Right ventricle myocardium inferior (tissue), 1 donor: ENCODE results near the gene TRAPPC10. TPM values are rescaled to one million over a fixed set of nuclear protein-coding genes. Genes with fewer than 3 reads are reported as not detected.
"Not testable (repeated sequence)": the region's sequence is repeated elsewhere in the genome, so short reads cannot be mapped to it uniquely, and the experiment has no call there.

Experiments
- ATAC-seq: fragments of 200-7000 bp; cut with Tn5 transposase; one replicate; pipeline ENCODE4 v1.9.1; 2020; ENCODE audit warnings: mild to moderate bottlenecking, moderate library complexity
- DNase-seq: peaks from one replicate; pipeline ENCODE4 v3.0.0; 2021; ENCODE audit errors: missing footprints
- intact Hi-C: fragments of 100-400 bp; cut with DNase I; formaldehyde crosslinking; loops from one replicate; pipeline ENCODE4 v1.11.0; 2022
- total RNA-seq: library from RNA; stranded (reverse); fragmentation: NEBNext Ultra II Directional; extraction: Animal tissue kit (Norgen Biotek cat#: 25700); gene quantifications from one replicate; pipeline ENCODE4 v1.2.1, GENCODE V29; 2021
- donor health status: DM: no; HTN: yes; CAD: no; lungs with severe emphysema.

TRAPPC10 gene
- total RNA-seq, 1 donor from 2014 or later: 20.3 TPM

- intact Hi-C loops, DNase-seq: not testable (repeated sequence)
- ATAC-seq: peak; percentile 59
Measured at GRCh38 chr21:44147108-44147507, 135.0 kb downstream of the TRAPPC10 start.

GRCh38 chr21:44150255-44150654 lies 138.1 kb downstream of the TRAPPC10 start:
- ATAC-seq, intact Hi-C loops: not testable (repeated sequence)
- peak; percentile 53 for DNase-seq

GRCh38 chr21:44153214-44153888 lies 141.2 kb downstream of the TRAPPC10 start:
- intact Hi-C loops: not testable (repeated sequence)
- DNase-seq: peak; percentile 58
- ATAC-seq: peak; percentile 78

- DNase-seq: peak; percentile 66
- ATAC-seq: peak; percentile 18
- intact Hi-C loops: not testable (repeated sequence)
Measured at GRCh38 chr21:44153889-44154228, 141.8 kb downstream of the TRAPPC10 start.

GRCh38 chr21:44154816-44155230 lies 142.7 kb downstream of the TRAPPC10 start:
- DNase-seq, intact Hi-C loops: not testable (repeated sequence)
- ATAC-seq: peak; percentile 63

- intact Hi-C loops, DNase-seq, ATAC-seq: not testable (repeated sequence)
Measured at GRCh38 chr21:44155231-44155993, 143.3 kb downstream of the TRAPPC10 start.

GRCh38 chr21:44155994-44156380 lies 143.9 kb downstream of the TRAPPC10 start:
- intact Hi-C loops, DNase-seq, ATAC-seq: not testable (repeated sequence)

Other genes starting within 250 kb of the TRAPPC10 start
- 44.1 TPM for gene CSTB, start 236.0 kb upstream of the TRAPPC10 start, total RNA-seq
- gene RRP1, start 222.7 kb upstream of the TRAPPC10 start, total RNA-seq: 10.1 TPM
- gene AGPAT3, start 147.1 kb upstream of the TRAPPC10 start, total RNA-seq: 93.4 TPM
- gene PWP2, start 95.1 kb downstream of the TRAPPC10 start, total RNA-seq: 8.1 TPM
- gene GATD3, start 121.4 kb downstream of the TRAPPC10 start, total RNA-seq: 143 TPM
- 4.9 TPM for gene ICOSLG, start 228.6 kb downstream of the TRAPPC10 start, total RNA-seq
- not detected for gene DNMT3L, start 249.6 kb downstream of the TRAPPC10 start, total RNA-seq